GM18858 (cell line): ENCODE results near the gene ASIC4.

Experiments
- ATAC-seq: cut with Tn5 transposase; IDR thresholded peaks from one replicate; pipeline ENCODE4 v1.9.1; 2021; ENCODE audit not compliant: unreplicated experiment

Gene ASIC4

DNA sequence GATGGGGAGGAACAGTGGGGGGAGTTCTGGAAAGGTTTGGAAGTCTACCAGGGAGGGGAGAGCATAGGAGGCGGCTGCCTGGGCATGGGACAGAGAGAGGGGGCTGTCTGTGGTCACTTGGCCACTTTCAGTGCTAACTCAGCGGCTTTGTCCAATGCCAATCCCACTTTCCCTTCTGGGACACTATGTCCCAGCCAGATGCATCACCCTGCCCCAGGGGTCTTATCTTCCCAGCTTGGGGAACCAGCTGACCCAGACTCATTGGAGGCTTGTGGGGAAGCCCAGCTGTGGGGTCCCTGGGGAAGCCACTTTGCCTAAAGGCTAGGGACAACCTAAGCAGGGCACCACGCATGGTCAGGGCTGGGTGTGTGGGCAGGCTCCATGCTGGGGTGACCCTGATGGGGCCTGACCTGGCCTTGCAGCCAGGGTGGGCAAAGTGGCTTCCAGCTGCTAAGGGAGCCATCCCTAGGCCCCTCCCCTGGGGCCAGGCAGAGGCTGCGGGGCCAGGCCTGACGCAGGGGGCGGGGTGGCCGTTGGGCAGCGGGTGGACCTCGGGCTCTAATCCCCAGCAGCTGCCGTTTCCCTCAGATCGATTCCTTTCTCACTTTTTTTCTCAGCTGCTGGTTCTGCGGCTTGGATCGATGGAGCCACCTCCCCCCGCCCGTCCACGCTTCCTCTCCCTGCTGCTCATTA, 1.6 kb upstream of the ASIC4 start:
- ATAC-seq: no peak

- ATAC-seq: no peak
Observed at GRCh38 chr2:219513787-219514186, 495 bp upstream of the ASIC4 start.

DNA sequence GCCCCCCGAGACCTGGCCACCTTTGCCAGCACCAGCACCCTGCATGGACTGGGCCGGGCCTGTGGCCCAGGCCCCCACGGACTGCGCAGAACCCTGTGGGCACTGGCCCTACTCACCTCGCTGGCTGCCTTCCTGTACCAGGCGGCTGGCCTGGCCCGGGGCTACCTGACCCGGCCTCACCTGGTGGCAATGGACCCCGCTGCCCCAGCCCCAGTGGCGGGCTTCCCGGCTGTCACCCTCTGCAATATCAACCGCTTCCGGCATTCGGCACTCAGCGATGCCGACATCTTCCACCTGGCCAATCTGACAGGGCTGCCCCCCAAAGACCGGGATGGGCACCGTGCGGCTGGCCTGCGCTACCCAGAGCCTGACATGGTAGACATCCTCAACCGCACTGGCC, 554 bp downstream of the ASIC4 start:
- ATAC-seq: no peak

DNA sequence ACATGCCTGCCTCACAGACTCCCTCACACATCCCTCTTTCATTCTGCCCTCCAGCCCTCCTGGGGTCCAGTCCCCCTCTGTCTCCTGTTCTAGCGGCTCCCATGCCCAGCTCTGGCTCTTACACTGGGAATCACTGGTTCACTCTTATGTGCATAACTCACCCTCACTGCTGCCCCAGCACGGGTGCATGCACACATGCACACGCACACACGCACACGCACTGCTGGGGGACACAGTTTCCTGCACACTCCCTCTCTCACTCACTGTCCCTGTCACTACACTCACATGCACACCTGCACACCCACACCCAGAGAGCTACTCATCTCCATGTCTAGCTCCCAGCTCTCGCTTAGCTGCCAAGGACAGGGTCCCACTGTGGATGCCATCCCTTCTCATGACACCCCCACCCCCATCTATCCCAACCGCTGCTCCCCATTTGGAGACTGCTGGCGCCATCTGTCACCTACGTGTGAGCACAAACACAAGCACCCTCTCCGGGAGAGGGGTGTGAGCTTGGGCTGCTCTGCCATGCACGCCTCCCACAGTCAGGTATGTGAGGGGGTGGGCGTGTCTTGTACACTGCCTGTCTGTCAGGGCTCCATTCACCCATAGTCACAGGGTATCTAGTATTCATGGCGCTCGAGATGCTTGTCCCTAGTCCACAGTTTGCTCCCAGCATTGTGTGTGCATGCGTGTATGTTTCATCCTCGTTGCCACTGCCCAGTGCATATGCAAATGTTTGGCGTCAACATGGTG, 1.8 kb downstream of the ASIC4 start:
- ATAC-seq: no peak

GRCh38 chr2:219516888-219517287, 2.6 kb downstream of the ASIC4 start:
- ATAC-seq: no peak

DNA sequence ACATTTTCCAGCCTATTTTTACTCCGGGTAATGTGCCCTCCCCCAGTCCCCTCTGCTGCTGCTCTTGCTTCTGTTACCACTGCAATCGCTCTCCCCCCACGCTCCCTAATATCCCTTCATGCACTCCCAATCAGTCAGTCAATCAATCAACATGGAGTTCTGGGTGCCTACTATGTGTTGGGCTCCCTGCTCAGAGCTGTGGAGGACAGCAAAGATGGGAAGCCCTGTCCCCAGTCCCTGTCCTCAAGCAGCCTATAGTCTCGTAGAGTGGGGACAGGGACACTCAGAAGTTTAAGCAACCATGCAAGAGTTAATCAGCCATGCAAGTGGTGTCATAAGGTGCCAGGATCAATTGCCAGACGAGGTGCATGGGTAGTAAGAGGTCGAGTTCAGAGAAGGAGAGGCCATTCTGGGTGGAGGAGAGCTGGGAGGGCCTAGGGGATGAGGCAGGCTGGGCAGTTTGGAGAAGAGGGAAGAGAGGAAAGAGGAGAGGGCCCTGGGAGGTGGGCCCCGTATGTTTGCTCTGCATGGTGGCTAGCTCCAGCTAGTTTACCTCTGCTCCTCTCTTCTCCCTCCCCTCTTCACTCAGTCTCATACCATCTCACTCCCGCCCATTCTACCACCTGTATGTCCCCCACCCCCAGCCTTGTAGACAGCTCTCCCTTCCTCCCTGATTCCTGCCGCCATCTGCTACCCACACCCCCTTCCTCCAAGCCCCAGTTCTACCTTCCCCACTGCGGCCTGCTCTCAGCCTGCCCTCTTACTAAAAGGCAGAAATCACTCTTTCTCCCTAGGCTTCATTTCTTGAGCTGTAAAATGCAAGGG, 3.9 kb downstream of the ASIC4 start:
- ATAC-seq: no peak

DNA sequence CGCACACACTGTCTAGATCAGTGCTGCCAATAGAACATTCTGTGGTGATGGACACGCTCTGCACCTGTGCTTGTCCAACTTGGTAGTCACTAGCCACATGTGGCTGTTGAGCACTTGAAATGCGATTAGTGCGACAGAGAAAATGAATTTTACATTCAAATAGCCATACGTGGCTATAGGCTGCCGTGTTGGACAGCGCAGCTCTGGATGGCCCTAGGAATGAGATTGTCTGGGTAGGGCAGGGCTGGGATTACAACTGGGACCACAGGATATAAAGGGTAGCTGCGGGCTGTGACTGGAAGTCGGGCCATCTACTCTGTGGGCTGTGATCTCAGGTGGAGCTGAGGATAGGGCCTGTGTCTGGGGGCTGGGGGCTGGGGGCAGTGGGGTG, 5.2 kb downstream of the ASIC4 start:
- no peak for ATAC-seq

- ATAC-seq: no peak
Observed at GRCh38 chr2:219520079-219520478, 5.8 kb downstream of the ASIC4 start.

DNA sequence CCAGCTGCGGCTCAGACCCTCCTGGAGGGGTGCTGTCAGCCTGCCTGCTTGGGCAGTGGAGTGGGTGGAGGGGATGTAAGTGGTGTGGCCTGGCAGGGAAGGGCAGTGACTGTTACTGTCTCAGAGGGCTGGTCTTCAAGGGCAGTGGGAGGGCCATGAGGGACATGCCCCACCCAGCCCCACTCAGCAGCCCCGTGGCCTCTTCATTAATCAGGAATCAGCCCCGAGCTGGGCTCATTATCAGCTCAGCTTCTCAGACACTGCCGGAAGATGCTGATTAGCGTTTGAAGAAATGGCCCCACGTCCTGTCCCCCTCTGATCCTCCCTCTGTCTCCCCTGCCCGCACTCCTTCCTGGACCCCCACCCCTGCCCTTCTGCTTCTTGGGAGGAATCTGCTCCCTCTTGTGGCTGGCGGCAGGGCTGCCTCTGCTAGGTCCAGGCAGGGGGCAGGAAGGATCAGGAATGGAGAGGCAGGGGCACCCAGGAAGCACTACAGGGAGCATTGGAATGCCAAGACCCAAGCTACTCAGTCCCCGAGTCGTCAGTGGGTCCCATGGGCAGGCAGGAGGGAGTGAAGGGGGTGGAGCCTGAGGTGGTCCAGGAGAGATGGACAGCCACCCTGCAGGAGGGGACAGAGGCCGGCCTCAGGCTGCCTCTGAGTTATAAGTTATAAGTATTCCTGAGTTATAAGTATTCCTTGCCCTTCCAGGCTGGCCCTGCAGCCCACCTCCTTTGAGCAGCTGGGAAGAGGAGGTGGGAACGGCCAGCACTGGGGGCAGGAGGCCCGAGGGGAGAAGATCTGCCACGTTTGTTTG, 7.0 kb downstream of the ASIC4 start:
- ATAC-seq: no peak

- no peak for ATAC-seq
Observed at GRCh38 chr2:219522111-219523030, 8.1 kb downstream of the ASIC4 start.

DNA sequence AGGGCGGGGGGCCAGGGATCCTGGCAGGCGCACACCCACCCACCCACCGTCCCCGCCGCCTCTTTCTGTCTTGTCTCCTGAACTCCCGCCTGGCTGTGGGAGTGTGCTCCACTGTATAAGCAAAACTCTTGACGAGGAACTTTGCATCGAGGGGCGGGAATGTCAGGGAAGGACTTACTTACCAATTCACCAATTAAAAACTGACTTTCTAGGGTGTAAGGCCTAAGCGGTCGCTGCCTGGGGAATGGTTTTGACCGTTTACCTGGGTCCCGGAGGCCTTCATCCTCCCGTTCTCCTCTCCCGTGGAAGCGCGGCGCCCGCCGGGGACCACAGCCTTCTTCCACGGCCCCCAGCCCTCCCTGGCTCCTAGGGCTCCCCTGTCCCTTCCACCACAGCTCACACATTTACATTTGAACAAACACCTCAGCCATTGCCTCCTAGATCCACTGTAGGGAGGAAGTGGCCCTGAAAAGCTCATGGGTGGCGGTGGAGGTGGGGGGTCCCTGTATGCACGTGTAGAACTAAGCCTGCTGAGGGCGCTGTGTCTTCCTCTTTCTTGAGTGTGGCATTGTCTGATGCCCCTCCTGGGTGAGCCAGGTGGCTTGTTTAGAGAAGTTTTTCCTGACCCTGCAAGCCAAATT, 8.9 kb downstream of the ASIC4 start:
- no peak for ATAC-seq

- ATAC-seq: no peak
Observed at GRCh38 chr2:219524817-219525216, 10.5 kb downstream of the ASIC4 start.

GRCh38 chr2:219525533-219526232, 11.4 kb downstream of the ASIC4 start:
- ATAC-seq: no peak

DNA sequence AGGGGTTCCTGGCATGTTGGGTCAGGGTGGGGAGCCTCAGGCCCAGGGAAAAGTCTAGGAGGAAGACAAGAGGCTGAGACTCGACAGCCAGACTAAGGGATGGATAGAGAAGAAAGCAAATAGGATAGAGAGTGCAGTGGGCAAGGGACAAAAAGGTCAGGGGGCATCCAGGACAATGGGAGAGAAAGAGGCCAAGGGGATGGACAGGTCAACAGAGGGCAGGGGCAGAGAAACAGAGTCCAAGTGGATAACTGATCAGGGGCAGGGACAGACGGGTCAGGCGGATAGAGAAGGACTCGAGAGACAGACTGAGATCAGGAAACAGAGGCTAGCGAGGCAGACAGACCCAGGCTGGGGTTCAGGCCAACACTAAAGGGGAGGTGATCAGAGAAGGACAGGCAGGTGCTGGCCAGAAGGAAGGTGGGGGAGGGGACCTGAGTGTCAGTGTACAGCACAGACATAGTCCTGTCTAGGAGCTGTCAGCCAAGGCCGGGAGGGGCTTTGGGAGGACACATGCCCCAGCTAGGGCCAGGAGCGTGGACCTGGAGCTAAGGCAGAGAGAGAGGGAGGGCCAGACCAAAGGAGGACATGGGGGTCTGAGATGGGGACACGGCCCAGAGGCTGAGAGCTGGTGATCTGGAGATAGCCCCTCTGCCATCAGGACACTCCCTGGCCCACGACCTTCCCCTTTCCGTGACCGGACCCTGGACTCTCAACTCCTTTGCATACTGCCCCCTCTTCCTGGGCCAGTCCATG, 12.2 kb downstream of the ASIC4 start:
- no peak for ATAC-seq

DNA sequence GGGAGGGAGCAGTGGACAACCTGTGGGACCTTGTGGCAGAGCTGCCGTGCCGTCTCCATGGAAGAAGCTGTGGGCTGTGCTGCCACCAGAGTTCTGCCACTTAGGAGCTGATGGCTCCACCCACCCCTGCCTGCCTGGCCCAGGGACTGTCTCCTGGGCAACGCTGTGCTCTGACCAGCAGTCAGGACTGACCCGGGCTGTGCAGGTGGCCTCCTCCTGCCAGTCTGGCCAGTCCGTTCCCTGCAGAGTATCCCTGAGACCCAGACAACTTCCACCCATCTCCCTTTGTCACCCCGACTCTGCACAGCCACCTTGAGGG, 12.8 kb downstream of the ASIC4 start:
- no peak for ATAC-seq

GRCh38 chr2:219527472-219527871, 13.2 kb downstream of the ASIC4 start:
- no peak for ATAC-seq

DNA sequence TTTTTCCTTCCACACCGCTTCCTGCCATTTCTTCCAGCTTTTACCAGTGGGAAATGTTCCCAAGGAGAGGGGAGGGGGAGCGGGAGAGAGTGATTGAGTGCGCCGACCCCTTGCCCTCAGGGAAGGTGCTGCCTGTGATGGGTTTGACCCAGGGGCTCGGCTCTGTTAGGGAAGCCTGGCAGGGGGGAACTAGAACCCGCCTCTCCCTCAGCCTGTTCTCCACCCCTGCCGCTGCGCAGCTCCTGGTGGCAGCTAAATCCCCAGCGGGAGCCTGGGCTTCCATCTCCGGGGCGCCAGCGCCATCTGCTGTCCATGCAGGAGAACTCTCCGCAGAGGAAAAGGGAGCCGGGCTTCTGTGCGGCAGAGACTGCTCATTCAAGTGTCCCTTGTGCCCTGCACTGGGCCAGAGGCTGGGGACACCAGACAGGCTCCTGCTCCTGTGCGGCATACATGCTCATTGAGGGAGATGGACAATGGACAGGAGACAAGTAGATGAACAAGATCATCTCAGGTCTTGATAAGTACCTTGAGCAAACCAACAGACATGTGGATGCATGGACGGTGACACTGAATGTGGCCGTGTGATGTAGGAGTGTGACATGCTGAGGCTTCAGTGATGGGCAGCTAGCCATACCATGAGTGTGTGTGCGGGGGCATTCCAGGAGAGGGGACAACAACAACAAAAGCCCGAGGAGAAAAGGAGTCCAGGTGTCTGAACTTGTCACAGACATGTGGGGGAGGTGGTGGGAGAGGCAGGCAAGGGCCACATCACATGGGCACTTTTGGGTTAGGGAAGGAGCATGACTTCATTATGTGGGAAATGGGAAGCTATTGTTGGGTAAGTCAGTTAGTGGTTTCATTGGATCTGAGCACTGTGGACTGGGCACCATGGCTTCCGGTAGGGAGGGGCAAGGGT, 16.0 kb downstream of the ASIC4 start:
- no peak for ATAC-seq
